Transverse colon (tissue), 4 donors: Measurements from ENCODE around the gene ASB8. TPM values are rescaled to one million over a fixed set of nuclear protein-coding genes. Genes with fewer than 3 reads are reported as not detected.

Source experiments
- DNase-seq: peaks from one replicate; pipeline ENCODE4 v3.0.0-alpha.2; 2019
- H3K27ac ChIP-seq, 4 donors: fragments of 200-600 bp; sonication (generic); 2 replicates each; pipeline ENCODE4 v1.5.1; 2016 to 2018; ENCODE audit warnings: inconsistent platforms in 4 of 4
- H3K27me3 ChIP-seq: fragments of 200-600 bp; sonication (generic); 2 replicates; pipeline ENCODE4 v1.5.1; 2017; ENCODE audit warnings: inconsistent platforms
- H3K36me3 ChIP-seq, 4 donors: fragments of 200-600 bp; sonication (generic); 2 replicates each; pipeline ENCODE4 v1.5.1; 2017 to 2019; ENCODE audit warnings: inconsistent platforms in 4 of 4
- H3K4me1 ChIP-seq, 4 donors: fragments of 200-600 bp; sonication (generic); 2 replicates each; pipeline ENCODE4 v1.5.1; 2017 to 2020; ENCODE audit warnings: inconsistent platforms in 4 of 4
- H3K4me3 ChIP-seq, 4 donors: fragments of 200-600 bp; sonication (generic); 1 replicate in 1 of 4; 2 replicates in 3 of 4; pipeline versions ENCODE4 v1.5.1 to v1.6.1; 2017 to 2019; ENCODE audit warnings: inconsistent platforms in 4 of 4
- H3K9me3 ChIP-seq, 2 donors: fragments of 200-600 bp; sonication (generic); 2 replicates each; pipeline ENCODE4 v1.5.1; 2017 to 2019; ENCODE audit warnings: inconsistent platforms in 2 of 2
- EP300 ChIP-seq: sonication (generic); formaldehyde crosslinking; IDR thresholded peaks from one replicate; pipeline ENCODE4 v1.6.1; 2017; ENCODE audit warnings: antibody characterized with exemption, low read depth
- POLR2A ChIP-seq: fragments of 450-650 bp; IDR thresholded peaks from one replicate; pipeline ENCODE4 v1.6.1; 2016; ENCODE audit warnings: antibody characterized with exemption, mild to moderate bottlenecking, moderate library complexity
- POLR2AphosphoS5 ChIP-seq, 3 donors: sonication (generic); formaldehyde crosslinking; IDR thresholded peaks; one replicate each; pipeline ENCODE4 v1.6.1; 2016; ENCODE audit warnings: antibody characterized with exemption in 3 of 3
- WGBS, 2 donors: methylation state at CpG; one replicate each; pipeline ENCODE4 v1.1.5; 2018; ENCODE audit warnings: low coverage in 1 of 2; 5-methylcytosine and 5-hydroxymethylcytosine counted together
- in situ Hi-C, 4 donors: fragments of 200-750 bp; cut with MboI; loops; one replicate each; pipeline versions ENCODE4 v1.15.0 to v1.15.1; 2017; ENCODE audit warnings: low sequenced_read_pairs in 3 of 4, low pct_ligation_motif_present in 1 of 4, low pct_unique_long_range_greater_than_20kb in 1 of 4
- intact Hi-C: fragments of 100-400 bp; cut with DNase I; formaldehyde crosslinking; loops from one replicate; pipeline ENCODE4 v1.15.1; 2023; ENCODE audit warnings: low total_unique reads
- total RNA-seq, 4 donors: library from RNA; depleted of rRNA; stranded (reverse); fragments of >200 nt; gene quantifications; one replicate each; pipeline ENCODE4 v1.1.0, GENCODE V29; 2016
- TF ChIP-seq, protein P1 (sequence below), 5 experiments: fragments of 200-600 bp in 3 of 5; fragments of 450-650 bp in 2 of 5; sonication (generic) in 3 of 5; IDR thresholded peaks; 1 replicate in 2 of 5; 2 replicates in 3 of 5; pipeline ENCODE4 v1.5.1; 2016 to 2017; ENCODE audit warnings: antibody characterized with exemption in 5 of 5, inconsistent platforms in 3 of 5, mild to moderate bottlenecking in 2 of 5, moderate library complexity in 1 of 5

ASB8 gene
- total RNA-seq, 4 donors from 2014 or later = 13.3 to 39.0 (median 23.3) TPM

DNA sequence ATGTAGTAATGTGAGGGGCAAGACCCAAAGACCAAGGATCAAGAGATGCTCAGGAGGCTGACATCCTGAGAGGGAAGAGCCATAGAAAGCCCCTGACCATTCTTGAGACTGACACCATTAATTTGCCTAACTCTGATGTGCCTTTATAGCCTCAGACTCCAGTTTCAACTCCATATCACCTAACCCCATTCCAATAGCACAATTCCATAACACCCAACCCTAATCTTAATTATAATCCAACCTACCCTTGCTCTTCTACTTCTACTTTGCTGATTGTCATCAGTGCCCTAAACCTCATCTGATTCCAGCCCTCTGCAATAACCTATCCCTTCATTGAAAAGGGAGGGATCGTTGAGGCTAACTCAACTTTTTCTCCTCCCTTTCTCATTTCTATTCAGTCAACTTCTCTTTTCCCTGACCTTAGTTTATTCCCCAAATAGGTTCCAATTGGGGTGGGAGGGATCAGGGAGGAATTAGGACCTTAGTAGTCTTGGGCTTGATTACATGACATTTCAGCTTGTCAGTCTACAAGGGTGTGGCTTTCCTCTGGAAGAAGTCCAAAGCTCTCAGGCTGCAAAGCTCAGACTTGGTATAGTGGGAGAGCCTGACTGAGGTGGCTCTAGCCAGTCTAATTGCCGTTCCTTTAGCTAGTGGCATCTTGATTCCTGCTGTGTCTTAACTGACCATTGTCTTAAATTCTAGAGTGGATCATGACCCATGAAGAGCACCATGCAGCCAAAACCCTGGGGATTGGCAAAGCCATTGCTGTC, 35.1 kb downstream of the ASB8 start:
- Histone ChIP-seq H3K9me3 (no peaks in the 10 kb centered on the region), H3K27me3 (no peaks in the 10 kb centered on the region), H3K4me3 (no peak overlapping the region), H3K36me3 (no peaks in the 10 kb centered on the region), H3K27ac (no peak overlapping the region), H3K4me1 (peaks cover 6 to 17% (median 12%) of the 10 kb centered on the region in 4 donors)
- intact Hi-C loops (no loop called here), in situ Hi-C loops (no loop called here)
- DNase-seq = no peak
- 57 to 83% methylated on average over 1 to 2 of the region's 2 CpGs for WGBS, 2 donors
- TF ChIP-seq POLR2A = no peak
- no peak for TF ChIP-seq POLR2AphosphoS5 (IDR thresholded peaks at IDR 0.05)
- TF ChIP-seq, protein P1, sequence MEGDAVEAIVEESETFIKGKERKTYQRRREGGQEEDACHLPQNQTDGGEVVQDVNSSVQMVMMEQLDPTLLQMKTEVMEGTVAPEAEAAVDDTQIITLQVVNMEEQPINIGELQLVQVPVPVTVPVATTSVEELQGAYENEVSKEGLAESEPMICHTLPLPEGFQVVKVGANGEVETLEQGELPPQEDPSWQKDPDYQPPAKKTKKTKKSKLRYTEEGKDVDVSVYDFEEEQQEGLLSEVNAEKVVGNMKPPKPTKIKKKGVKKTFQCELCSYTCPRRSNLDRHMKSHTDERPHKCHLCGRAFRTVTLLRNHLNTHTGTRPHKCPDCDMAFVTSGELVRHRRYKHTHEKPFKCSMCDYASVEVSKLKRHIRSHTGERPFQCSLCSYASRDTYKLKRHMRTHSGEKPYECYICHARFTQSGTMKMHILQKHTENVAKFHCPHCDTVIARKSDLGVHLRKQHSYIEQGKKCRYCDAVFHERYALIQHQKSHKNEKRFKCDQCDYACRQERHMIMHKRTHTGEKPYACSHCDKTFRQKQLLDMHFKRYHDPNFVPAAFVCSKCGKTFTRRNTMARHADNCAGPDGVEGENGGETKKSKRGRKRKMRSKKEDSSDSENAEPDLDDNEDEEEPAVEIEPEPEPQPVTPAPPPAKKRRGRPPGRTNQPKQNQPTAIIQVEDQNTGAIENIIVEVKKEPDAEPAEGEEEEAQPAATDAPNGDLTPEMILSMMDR (IDR thresholded peaks at IDR 0.05) = no peak
- no peak for TF ChIP-seq EP300

DNA sequence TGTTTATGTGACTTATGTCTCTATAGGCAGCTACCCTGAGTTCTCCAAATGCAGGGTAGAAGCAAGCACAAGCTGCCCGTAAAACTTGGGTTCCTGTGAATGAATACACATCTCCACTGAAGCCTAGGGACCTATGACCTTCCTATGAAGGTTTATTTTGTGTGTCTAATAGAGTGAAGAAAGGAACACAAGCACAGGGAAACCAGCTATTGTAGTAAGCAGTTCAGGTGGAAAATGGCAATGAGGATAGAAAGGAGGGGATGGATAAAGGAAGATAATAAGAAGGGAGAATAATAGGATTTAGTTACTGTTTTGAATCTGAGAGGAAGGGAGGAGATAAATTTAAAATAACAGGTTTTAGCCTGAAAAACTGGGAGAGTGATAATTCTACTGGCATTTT, 35.8 kb downstream of the ASB8 start:
- Histone ChIP-seq H3K27ac (no peak overlapping the region), H3K27me3 (no peaks in the 10 kb centered on the region), H3K4me3 (no peak overlapping the region), H3K9me3 (no peaks in the 10 kb centered on the region), H3K36me3 (no peaks in the 10 kb centered on the region), H3K4me1 (peaks cover 6 to 17% (median 12%) of the 10 kb centered on the region in 4 donors)
- TF ChIP-seq EP300 = no peak
- TF ChIP-seq, protein P1 (IDR thresholded peaks at IDR 0.05) = no peak
- no peak for TF ChIP-seq POLR2AphosphoS5 (IDR thresholded peaks at IDR 0.05)
- TF ChIP-seq POLR2A = no peak
- 94% methylated on average over 1 of the region's 1 CpG; no CpG with 5 or more reads in 1 of the 2 donors for WGBS, 2 donors
- DNase-seq = no peak
- intact Hi-C loops = no loop called here
- in situ Hi-C loops = no loop called here

DNA sequence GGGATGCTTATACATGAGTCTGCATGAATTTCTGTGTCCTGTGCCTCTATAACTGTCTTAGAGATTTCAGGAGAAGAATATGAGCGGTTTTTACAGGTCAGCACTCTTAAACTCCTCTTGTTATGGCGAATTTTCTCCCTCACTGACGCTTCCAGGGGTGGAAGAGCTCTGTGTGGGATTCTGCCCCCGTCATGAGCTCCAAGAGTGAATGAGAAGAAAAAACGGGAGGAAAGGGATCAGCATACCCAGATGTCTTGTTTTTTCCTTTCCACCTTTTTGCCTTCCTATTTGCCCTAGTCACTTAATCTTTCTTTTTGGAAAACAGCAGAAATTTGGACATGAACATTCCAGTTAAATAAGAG, 37.5 kb downstream of the ASB8 start:
- H3K27ac ChIP-seq = peak overlapping the region; percentile 73 to 84 (median 78)
- intact Hi-C loops = no loop called here
- H3K4me3 ChIP-seq = peak overlapping the region; percentile 57 to 76 (median 70)

DNA sequence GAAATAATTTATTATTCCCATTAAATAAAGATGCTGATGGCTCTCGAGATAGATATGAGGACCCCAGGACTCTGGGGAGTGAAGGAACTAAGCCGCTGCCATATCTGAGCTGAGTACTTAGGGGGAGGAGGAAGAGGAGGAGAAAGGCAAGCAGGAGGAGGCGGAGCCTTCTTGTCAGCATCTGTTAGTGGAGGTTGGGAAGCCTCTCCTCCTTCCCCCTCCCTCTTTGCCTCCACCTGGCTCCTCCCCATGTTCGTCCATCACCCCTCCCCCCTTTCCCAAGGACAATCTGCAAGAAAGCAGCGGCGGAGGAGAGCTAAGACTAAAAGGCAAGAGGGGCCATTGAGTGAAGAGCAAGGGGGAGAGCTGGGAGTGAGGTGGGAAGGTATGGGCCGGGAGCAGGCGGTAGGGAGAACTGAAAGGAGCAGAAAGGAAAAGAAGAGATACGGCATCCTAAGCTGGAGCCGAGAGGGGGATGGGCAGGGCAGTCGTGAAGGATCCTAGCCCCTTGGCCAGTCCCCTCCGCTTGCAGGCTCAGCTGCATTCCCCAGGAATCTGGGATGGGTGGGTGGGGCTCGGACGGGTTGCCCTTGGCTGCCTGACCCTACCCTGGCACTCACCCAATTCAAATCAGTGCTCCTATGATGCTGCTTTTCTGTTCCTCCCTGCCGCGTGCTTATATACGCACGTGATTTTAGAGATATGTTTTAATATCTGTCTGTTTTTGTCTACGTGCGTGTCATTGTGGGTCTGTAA, 38.1 kb downstream of the ASB8 start, which contains the start of gene PFKM:
Gene PFKM, plus strand, starts transcription at position 287 of the 756 bp plus-strand sequence. CDS start 3,411 bp downstream, outside the sequence.
- intact Hi-C loops = no loop called here
- TF ChIP-seq POLR2AphosphoS5 (IDR thresholded peaks at IDR 0.05) (peak in 2 of 3 donors; percentile 9 to 27), EP300 (no peak)
- H3K9me3 ChIP-seq = no peaks in the 10 kb centered on the region
- H3K4me3 ChIP-seq = peak within 1 kb of the TSS; percentile 57 to 76 (median 70)
- peaks cover 6 to 17% (median 12%) of the 10 kb centered on the region in 4 donors for H3K4me1 ChIP-seq
- WGBS, 2 donors = 0 to 2% methylated on average over 10 to 20 of the region's 20 CpGs
- in situ Hi-C loops = no loop called here
- H3K27ac ChIP-seq = peak within 1 kb of the TSS; percentile 73 to 84 (median 78)
- no peaks in the 10 kb centered on the region for H3K27me3 ChIP-seq
- H3K36me3 ChIP-seq = no peaks in the 10 kb centered on the region
- DNase-seq = peak; percentile 88

More for the DNA sequence above, 37.5 kb downstream of the ASB8 start:
- peaks cover 6 to 17% (median 12%) of the 10 kb centered on the region in 4 donors for H3K4me1 ChIP-seq
- no peaks in the 10 kb centered on the region for H3K36me3 ChIP-seq
- no peaks in the 10 kb centered on the region for H3K9me3 ChIP-seq
- TF ChIP-seq POLR2AphosphoS5 (IDR thresholded peaks at IDR 0.05) (no peak), POLR2A (no peak)
- DNase-seq = no peak
- no peaks in the 10 kb centered on the region for H3K27me3 ChIP-seq
- WGBS, 2 donors = 6% methylated on average over 5 of the region's 5 CpGs
- in situ Hi-C loops = no loop called here

DNA sequence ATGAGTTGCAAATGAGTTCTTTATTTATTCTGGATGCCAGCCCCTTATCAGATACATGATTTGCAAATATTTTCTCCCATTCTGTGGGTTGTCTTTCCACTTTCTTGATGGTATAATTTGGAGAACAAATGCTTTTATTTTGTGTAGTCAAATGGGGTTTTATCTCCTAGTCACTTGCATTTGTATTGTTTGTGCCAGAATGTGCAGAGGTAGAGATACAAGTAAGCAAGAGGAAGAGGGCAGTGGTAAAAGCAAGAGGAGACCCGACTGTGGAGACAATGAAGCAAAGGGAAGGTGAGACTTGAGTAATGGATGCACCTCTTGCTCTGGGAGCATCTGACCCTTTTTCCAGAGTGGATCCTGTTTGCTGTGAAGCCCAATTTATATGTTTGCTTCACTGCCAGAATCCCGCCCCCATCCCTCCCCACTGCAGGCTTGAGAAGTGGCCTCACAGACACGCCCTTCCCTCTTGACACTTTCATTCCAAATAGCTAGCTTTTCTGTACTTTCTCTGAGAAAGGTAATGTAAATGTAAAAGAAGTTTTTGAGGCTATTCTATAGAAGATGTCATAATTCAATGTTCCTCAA, 38.9 kb downstream of the ASB8 start:
- in situ Hi-C loops (no loop called here), intact Hi-C loops (no loop called here)
- Histone ChIP-seq H3K9me3 (no peaks in the 10 kb centered on the region), H3K27ac (peak overlapping the region; percentile 73 to 84 (median 78)), H3K36me3 (no peaks in the 10 kb centered on the region), H3K4me1 (peaks cover 6 to 17% (median 12%) of the 10 kb centered on the region in 4 donors), H3K4me3 (peak overlapping the region in 2 of 4 donors; percentile 65 to 76), H3K27me3 (no peaks in the 10 kb centered on the region)
- no peak for DNase-seq
- 9 to 26% methylated on average over 2 to 3 of the region's 3 CpGs for WGBS, 2 donors
- TF ChIP-seq POLR2A (no peak), EP300 (no peak), POLR2AphosphoS5 (IDR thresholded peaks at IDR 0.05) (no peak)
- TF ChIP-seq, protein P1 (IDR thresholded peaks at IDR 0.05) = no peak
